ENCODE results near the gene RBM6. TPM values are rescaled to one million over a fixed set of nuclear protein-coding genes. Genes with fewer than 3 reads are reported as not detected.

RBM6 gene
- total and polyA plus RNA-seq, 2 of the 4 experiments (the other 2 are of a cell fraction) = 38.5 to 64.6 TPM

DNA sequence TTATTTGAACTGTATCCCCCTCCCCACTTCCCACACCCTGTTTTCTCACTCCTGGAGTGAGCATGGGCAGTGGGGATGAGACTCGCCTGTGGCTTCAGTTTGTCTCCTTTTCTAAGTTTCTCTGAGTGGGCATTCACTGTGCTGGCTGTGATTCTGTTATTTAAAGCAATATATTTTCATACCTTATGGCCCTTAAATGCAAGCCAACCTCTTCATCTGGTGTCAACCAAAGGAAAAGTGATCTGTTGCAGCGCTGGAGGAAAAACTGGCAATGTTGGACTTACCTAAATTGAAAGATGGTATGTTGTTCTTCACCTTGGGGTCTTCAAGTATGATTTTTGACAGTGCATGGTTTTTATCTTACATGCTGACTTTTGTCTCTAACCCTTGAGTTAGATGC, 56.1 kb downstream of the RBM6 start:
- Histone ChIP-seq H2AFZ (replicated peaks; ENCODE audit: low read length, poor library complexity) (no peak overlapping the region), H3K18ac (ENCODE audit: low read depth, low read length) (no peak overlapping the region), H2BK120ac (ENCODE audit: low read depth, low read length) (no peak overlapping the region), H2BK15ac (ENCODE audit: low read depth, low read length) (no peak overlapping the region), H3K4ac (ENCODE audit: low read depth, low read length) (no peak overlapping the region), H3K9me1 (ENCODE audit: insufficient read depth, low read length) (peaks cover 2% of the 10 kb centered on the region; the same call in 1 of the 2 replicates), H3K4me1 (ENCODE audit: control insufficient read depth, insufficient read depth, low read length) (peaks cover 2% of the 10 kb centered on the region; the same call in 1 of the 2 replicates), H3K27me3 (ENCODE audit: control insufficient read depth, insufficient read depth, low read length) (no peaks in the 10 kb centered on the region), H3K27ac (ENCODE audit: insufficient read depth, low read length) (no peak overlapping the region), H3K36me3 (ENCODE audit: control insufficient read depth, insufficient read depth, low read length) (peaks cover 10% of the 10 kb centered on the region), H2BK5ac (ENCODE audit: low read depth, low read length, poor library complexity, severe bottlenecking) (no peak overlapping the region), H4K20me1 (ENCODE audit: insufficient read depth, low read length) (peaks cover 18% of the 10 kb centered on the region; the same call in 1 of the 2 replicates), H3K4me2 (ENCODE audit: low read depth, low read length) (no peak overlapping the region), H4K5ac (ENCODE audit: low read depth, low read length) (no peak overlapping the region), H3K56ac (ENCODE audit: extremely low read depth, insufficient read depth, low read length) (no peak overlapping the region), H2AK9ac (replicated peaks; ENCODE audit: low read depth, low read length, poor library complexity) (no peak overlapping the region), H3K9ac (ENCODE audit: low read depth, low read length) (no peak overlapping the region), H2BK20ac (ENCODE audit: low read depth, low read length) (no peak overlapping the region), H4K91ac (ENCODE audit: insufficient read depth, low read depth, low read length) (no peak overlapping the region), H3K23ac (ENCODE audit: low read depth, low read length) (no peak overlapping the region), H3K14ac (replicated peaks; ENCODE audit: low read depth, low read length) (no peak overlapping the region), H4K8ac (ENCODE audit: low read depth in 2 of 2, low read length in 2 of 2) (no peak overlapping the region), H3K4me3 (ENCODE audit: insufficient read depth, low read depth, low read length) (no peak overlapping the region), H2AK5ac (ENCODE audit: low read depth, low read length) (no peak overlapping the region), H3K9me3 (ENCODE audit: control insufficient read depth, insufficient read depth, low read length) (no peaks in the 10 kb centered on the region), H3K79me1 (ENCODE audit: low read depth in 1 of 2, low read length in 2 of 2) (peaks cover 28 to 59% of the 10 kb centered on the region in 2 experiments)
- no peak for TF ChIP-seq RFX5 (IDR thresholded peaks at IDR 0.05; ENCODE audit: low read depth, low read length)
- intact Hi-C loops (cut with micrococcal nuclease) = no loop called here
- dilution Hi-C loops (cut with HindIII; ENCODE audit: low sequenced_read_pairs, unreplicated experiment) = no loop called here
- BruUV-seq (replicated peaks) = no TSS peak
- ChIA-PET POLR2A (ENCODE audit: unreplicated experiment) (no interaction called here), CTCF (no interaction called here)
- WGBS, 2 experiments (ENCODE audit: extremely low coverage in 2 of 2, insufficient read length in 1 of 2) = no CpG with 5 or more reads among the region's 2 CpGs
- no peak for ATAC-seq (ENCODE audit: low read depth)
- DNase-seq = no peak
- in situ Hi-C loops (cut with MboI; ENCODE audit: low sequenced_read_pairs) = no loop called here
